ENCODE measurements around the gene MAML2.

DNA sequence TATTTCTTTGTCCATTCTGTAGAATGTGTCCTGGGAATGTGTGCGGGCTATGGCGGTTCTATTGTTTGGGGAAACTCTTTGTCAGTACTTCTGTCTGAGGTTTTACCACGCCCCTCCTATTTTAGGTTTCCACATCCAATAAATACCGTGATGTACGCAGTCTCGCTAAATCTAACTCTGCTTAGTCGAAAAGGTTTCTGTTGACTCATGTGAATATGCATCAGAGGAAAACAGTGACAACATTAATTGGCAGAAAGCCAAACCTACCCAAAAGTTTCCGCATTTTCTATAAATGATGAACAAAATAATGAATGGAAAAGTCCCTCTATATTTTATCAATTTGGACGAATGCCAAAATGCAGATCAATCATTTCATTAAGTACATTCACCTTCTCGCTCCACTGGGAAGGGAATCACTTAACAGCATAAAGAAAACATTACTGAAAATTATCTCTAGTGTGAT, 143.4 kb downstream of the MAML2 start:
- TF ChIP-seq, protein P1, sequence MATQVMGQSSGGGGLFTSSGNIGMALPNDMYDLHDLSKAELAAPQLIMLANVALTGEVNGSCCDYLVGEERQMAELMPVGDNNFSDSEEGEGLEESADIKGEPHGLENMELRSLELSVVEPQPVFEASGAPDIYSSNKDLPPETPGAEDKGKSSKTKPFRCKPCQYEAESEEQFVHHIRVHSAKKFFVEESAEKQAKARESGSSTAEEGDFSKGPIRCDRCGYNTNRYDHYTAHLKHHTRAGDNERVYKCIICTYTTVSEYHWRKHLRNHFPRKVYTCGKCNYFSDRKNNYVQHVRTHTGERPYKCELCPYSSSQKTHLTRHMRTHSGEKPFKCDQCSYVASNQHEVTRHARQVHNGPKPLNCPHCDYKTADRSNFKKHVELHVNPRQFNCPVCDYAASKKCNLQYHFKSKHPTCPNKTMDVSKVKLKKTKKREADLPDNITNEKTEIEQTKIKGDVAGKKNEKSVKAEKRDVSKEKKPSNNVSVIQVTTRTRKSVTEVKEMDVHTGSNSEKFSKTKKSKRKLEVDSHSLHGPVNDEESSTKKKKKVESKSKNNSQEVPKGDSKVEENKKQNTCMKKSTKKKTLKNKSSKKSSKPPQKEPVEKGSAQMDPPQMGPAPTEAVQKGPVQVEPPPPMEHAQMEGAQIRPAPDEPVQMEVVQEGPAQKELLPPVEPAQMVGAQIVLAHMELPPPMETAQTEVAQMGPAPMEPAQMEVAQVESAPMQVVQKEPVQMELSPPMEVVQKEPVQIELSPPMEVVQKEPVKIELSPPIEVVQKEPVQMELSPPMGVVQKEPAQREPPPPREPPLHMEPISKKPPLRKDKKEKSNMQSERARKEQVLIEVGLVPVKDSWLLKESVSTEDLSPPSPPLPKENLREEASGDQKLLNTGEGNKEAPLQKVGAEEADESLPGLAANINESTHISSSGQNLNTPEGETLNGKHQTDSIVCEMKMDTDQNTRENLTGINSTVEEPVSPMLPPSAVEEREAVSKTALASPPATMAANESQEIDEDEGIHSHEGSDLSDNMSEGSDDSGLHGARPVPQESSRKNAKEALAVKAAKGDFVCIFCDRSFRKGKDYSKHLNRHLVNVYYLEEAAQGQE (IDR thresholded peaks at IDR 0.05; ENCODE audit: unreplicated experiment): no peak
- TF ChIP-seq, protein P2, sequence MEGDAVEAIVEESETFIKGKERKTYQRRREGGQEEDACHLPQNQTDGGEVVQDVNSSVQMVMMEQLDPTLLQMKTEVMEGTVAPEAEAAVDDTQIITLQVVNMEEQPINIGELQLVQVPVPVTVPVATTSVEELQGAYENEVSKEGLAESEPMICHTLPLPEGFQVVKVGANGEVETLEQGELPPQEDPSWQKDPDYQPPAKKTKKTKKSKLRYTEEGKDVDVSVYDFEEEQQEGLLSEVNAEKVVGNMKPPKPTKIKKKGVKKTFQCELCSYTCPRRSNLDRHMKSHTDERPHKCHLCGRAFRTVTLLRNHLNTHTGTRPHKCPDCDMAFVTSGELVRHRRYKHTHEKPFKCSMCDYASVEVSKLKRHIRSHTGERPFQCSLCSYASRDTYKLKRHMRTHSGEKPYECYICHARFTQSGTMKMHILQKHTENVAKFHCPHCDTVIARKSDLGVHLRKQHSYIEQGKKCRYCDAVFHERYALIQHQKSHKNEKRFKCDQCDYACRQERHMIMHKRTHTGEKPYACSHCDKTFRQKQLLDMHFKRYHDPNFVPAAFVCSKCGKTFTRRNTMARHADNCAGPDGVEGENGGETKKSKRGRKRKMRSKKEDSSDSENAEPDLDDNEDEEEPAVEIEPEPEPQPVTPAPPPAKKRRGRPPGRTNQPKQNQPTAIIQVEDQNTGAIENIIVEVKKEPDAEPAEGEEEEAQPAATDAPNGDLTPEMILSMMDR (conservative IDR thresholded peaks at IDR 0.05; ENCODE audit: low read depth in 2 of 2): no peak
- TF ChIP-seq EZH2 (IDR thresholded peaks at IDR 0.05; ENCODE audit: low read depth, unreplicated experiment): no peak
- no peak for TF ChIP-seq POLR2AphosphoS5 (IDR thresholded peaks at IDR 0.05; ENCODE audit: low read depth)
- no peak for TF ChIP-seq JUNB (IDR thresholded peaks at IDR 0.05; ENCODE audit: unreplicated experiment)
- TF ChIP-seq EZH2phosphoT487 (IDR thresholded peaks at IDR 0.05; ENCODE audit: unreplicated experiment): no peak
- TF ChIP-seq ZNF331 (CRISPR knock-in tag; IDR thresholded peaks at IDR 0.05; ENCODE audit: low read depth): no peak

Data from GM23338 (cell line).